HepG2 (cell line): ENCODE results near the gene FOCAD. TPM values are rescaled to one million over a fixed set of nuclear protein-coding genes. Genes with fewer than 3 reads are reported as not detected.

Experiments
- ATAC-seq: fragments of 200-7000 bp; cut with Tn5 transposase; 3 replicates; pipeline ENCODE4 v1.9.1; 2020; ENCODE audit warnings: mild to moderate bottlenecking, moderate library complexity
- BruUV-seq: library from RNA; stranded (reverse); fragments of 400-500 nt; replicated peaks from 2 replicates; lab custom pipeline; 2021; lab: Mats Ljungman, UMichigan
- CTCF ChIA-PET: fragments of 300-600 bp; formaldehyde crosslinking; extraction: SDS; loops from one replicate; lab custom pipeline; 2021; ENCODE audit warnings: low total read pairs, inconsistent platforms, low intra/inter-chr PET ratio; lab: Yijun Ruan, JAX
- POLR2A ChIA-PET: fragments of 350-600 bp; sonication (Branson Sonifier 250); formaldehyde crosslinking; loops from one replicate; lab custom pipeline; 2020; ENCODE audit warnings: antibody characterized with exemption, inconsistent platforms; lab: Yijun Ruan, JAX
- DNase-seq: peaks from one replicate; pipeline ENCODE4 v3.0.0-alpha.2; 2015; ENCODE audit warnings: low spot score
- FAIRE-seq: peaks from 3 replicates; lab custom pipeline; 2011; peaks lifted over from hg19 to GRCh38; lab: Jason Lieb, UNC
- H2AFZ ChIP-seq: one replicate; pipeline ENCODE4 v1.6.1; 2011; ENCODE audit warnings: low read length, inconsistent platforms
- H3K27ac ChIP-seq: fragments of 300-600 bp; 3 replicates; pipeline ENCODE4 v1.8.0; 2011; ENCODE audit warnings: mixed run types, mild to moderate bottlenecking, mixed read lengths, low read length, inconsistent platforms; ENCODE audit not compliant: insufficient read depth; ENCODE audit errors: extremely low read length
- H3K27me3 ChIP-seq, 2 experiments: fragments of 200-600 bp in 1 of 2; 2 replicates in 1 of 2; 3 replicates in 1 of 2; pipeline versions ENCODE4 v1.6.0 to v1.8.0; 2011; ENCODE audit warnings: low read length in 2 of 2, mild to moderate bottlenecking in 2 of 2, moderate library complexity in 2 of 2, inconsistent platforms in 1 of 2; ENCODE audit not compliant: insufficient read depth in 2 of 2, control insufficient read depth in 1 of 2
- H3K36me3 ChIP-seq, 2 experiments: fragments of 200-600 bp in 1 of 2; replicated peaks in 1 of 2; 2 replicates in 1 of 2; 3 replicates in 1 of 2; pipeline versions ENCODE4 v1.5.1 to v1.8.0; 2011; ENCODE audit warnings: low read length in 2 of 2, inconsistent platforms in 1 of 2; ENCODE audit not compliant: insufficient read depth in 2 of 2, control insufficient read depth in 1 of 2
- H3K4me1 ChIP-seq: 2 replicates; pipeline ENCODE4 v1.5.1; 2012; ENCODE audit warnings: low read length, inconsistent platforms; ENCODE audit not compliant: insufficient read depth
- H3K4me2 ChIP-seq: 2 replicates; pipeline ENCODE4 v1.6.0; 2011; ENCODE audit warnings: low read depth, low read length, inconsistent platforms
- H3K4me3 ChIP-seq, 3 experiments: fragments of 200-600 bp in 1 of 3; sonication (generic), shearing (Covaris generic) in 1 of 3; replicated peaks in 1 of 3; 2 replicates each; pipeline ENCODE4 v1.5.1; 2011 to 2016; ENCODE audit warnings: low read length in 3 of 3, inconsistent platforms in 2 of 3, low read depth in 2 of 3, mild to moderate bottlenecking in 2 of 3, control low read depth in 1 of 3, mixed read lengths in 1 of 3; ENCODE audit not compliant: insufficient read depth in 1 of 3
- H3K79me2 ChIP-seq: one replicate; pipeline ENCODE4 v1.6.1; 2011; ENCODE audit warnings: low read length, inconsistent platforms; ENCODE audit not compliant: insufficient read depth
- H3K9ac ChIP-seq: 2 replicates; pipeline ENCODE4 v1.6.0; 2011; ENCODE audit warnings: mild to moderate bottlenecking, low read depth, low read length, inconsistent platforms; ENCODE audit not compliant: insufficient read depth
- H3K9me3 ChIP-seq: 2 replicates; pipeline ENCODE4 v1.5.1; 2012; ENCODE audit warnings: mild to moderate bottlenecking, low read length
- H4K20me1 ChIP-seq: 2 replicates; pipeline ENCODE4 v1.6.0; 2011; ENCODE audit warnings: inconsistent platforms, mild to moderate bottlenecking, low read length, moderate library complexity; ENCODE audit not compliant: insufficient read depth
- ATRX ChIP-seq: sonication (generic); formaldehyde crosslinking; IDR thresholded peaks from 2 replicates; pipeline ENCODE4 v1.4.0; 2020; ENCODE audit warnings: missing genetic modification reagents, borderline replicate concordance
- FOXA3 ChIP-seq: IDR thresholded peaks from 2 replicates; pipeline ENCODE4 v1.6.1; 2016; ENCODE audit warnings: missing genetic modification reagents, missing compliant biosample characterization
- HOXA3 ChIP-seq: sonication (generic); formaldehyde crosslinking; IDR thresholded peaks from 2 replicates; pipeline ENCODE4 v1.5.0; 2020; ENCODE audit warnings: missing genetic modification reagents
- IKZF1 ChIP-seq: fragments of 450-650 bp; IDR thresholded peaks from 2 replicates; pipeline ENCODE4 v1.7.1; 2016
- KLF11 ChIP-seq: IDR thresholded peaks from 2 replicates; pipeline ENCODE4 v1.6.1; 2016; ENCODE audit warnings: missing compliant biosample characterization
- NFRKB ChIP-seq: fragments of 450-650 bp; IDR thresholded peaks from 2 replicates; pipeline ENCODE4 v1.6.1; 2017
- PAWR ChIP-seq: sonication (generic); formaldehyde crosslinking; IDR thresholded peaks from 2 replicates; pipeline ENCODE4 v1.4.0; 2020; ENCODE audit warnings: missing genetic modification reagents, mild to moderate bottlenecking, borderline replicate concordance
- PCBP2 ChIP-seq: fragments of 200-400 bp; formaldehyde crosslinking; optimal IDR thresholded peaks from 2 replicates; pipeline ENCODE3; 2018; ENCODE audit warnings: low read length, low read depth; ENCODE audit not compliant: poor library complexity, severe bottlenecking
- SCMH1 ChIP-seq: sonication (generic); formaldehyde crosslinking; IDR thresholded peaks from 2 replicates; pipeline ENCODE4 v1.9.0; 2021; ENCODE audit warnings: missing genetic modification reagents, mild to moderate bottlenecking, borderline replicate concordance
- ZFX ChIP-seq: sonication (generic); formaldehyde crosslinking; IDR thresholded peaks from 2 replicates; pipeline ENCODE4 v1.4.0; 2020; ENCODE audit warnings: mild to moderate bottlenecking, low read depth, missing genetic modification reagents, moderate library complexity
- WGBS: methylation state at CpG from one replicate; pipeline ENCODE4 v1.1.6; 2017; ENCODE audit warnings: low lambda C conversion rate; 5-methylcytosine and 5-hydroxymethylcytosine counted together
- in situ Hi-C: cut with HindIII; loops from 2 replicates; pipeline ENCODE4 v1.10.0; 2017; ENCODE audit warnings: low pct_unique_long_range_greater_than_20kb; ENCODE audit not compliant: extremely low pct_ligation_motif_present
- intact Hi-C: fragments of 100-400 bp; cut with micrococcal nuclease; formaldehyde crosslinking; loops from one replicate; pipeline ENCODE4 v1.10.0; 2022; ENCODE audit not compliant: unreplicated experiment
- polyA plus RNA-seq, 8 experiments: library from polyadenylated mRNA; depleted of rRNA in 3 of 8; stranded (reverse) in 7 of 8; unstranded in 1 of 8; fragments of >200 nt; fragmentation: Illumina TruSeq in 4 of 8; extraction: Trizol in 4 of 8; gene quantifications; 2 replicates each; pipeline versions ENCODE4 v1.2.1 to v1.2.3, GENCODE V29; 2011 to 2016; ENCODE audit warnings: low read depth in 4 of 8, missing spikeins in 1 of 8, mixed read lengths in 1 of 8; ENCODE audit not compliant: insufficient read depth in 1 of 8
- total RNA-seq, 5 experiments: library from RNA; depleted of rRNA; stranded (reverse); fragments of >200 nt; fragmentation: Illumina TruSeq; extraction: Trizol; gene quantifications; 2 replicates each; pipeline ENCODE4 v1.2.3, GENCODE V29; 2016; ENCODE audit warnings: low read depth in 1 of 5
- TF ChIP-seq, protein P1 (sequence below): sonication (generic); formaldehyde crosslinking; IDR thresholded peaks from 2 replicates; pipeline ENCODE4 v1.5.1; 2020; ENCODE audit warnings: missing genetic modification reagents, mild to moderate bottlenecking, borderline replicate concordance
- TF ChIP-seq, protein P2 (sequence below), 2 experiments: sonication (generic) in 1 of 2; formaldehyde crosslinking in 1 of 2; IDR thresholded peaks; 2 replicates each; pipeline versions ENCODE4 v1.5.1 to v1.6.1; 2011 to 2020; ENCODE audit warnings: borderline replicate concordance in 1 of 2, low read depth in 1 of 2, low read length in 1 of 2, mild to moderate bottlenecking in 1 of 2, missing genetic modification reagents in 1 of 2, moderate library complexity in 1 of 2
- TF ChIP-seq, protein P3 (sequence below): sonication (generic); formaldehyde crosslinking; IDR thresholded peaks from 2 replicates; pipeline ENCODE4 v1.9.0; 2021; ENCODE audit warnings: missing genetic modification reagents, mild to moderate bottlenecking, borderline replicate concordance

The FOCAD gene
- total and polyA plus RNA-seq, 2 of the 13 experiments (the other 11 are each of a cell fraction or from before 2014, with no cell fraction given), result 18.0 to 31.1 TPM

DNA sequence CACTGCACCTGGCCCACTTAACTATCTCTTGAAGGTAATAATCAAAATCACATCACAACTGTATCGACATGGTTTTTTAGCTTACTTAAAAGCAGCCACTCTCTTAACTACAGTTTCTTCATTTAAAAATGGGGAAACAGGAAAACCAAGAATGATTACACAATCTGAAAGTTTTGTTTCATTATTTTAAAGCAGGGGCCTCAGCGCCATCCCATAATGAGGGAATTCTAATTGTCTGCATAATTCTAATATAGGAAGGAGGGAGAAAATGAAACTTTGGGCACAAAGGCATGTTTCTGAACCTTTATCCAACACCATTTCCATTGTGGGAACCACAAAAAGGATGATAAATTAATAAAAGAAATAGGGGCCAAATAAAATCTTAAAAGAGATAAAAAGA lies 339.8 kb downstream of the FOCAD start (continued):
- TF ChIP-seq, protein P1, sequence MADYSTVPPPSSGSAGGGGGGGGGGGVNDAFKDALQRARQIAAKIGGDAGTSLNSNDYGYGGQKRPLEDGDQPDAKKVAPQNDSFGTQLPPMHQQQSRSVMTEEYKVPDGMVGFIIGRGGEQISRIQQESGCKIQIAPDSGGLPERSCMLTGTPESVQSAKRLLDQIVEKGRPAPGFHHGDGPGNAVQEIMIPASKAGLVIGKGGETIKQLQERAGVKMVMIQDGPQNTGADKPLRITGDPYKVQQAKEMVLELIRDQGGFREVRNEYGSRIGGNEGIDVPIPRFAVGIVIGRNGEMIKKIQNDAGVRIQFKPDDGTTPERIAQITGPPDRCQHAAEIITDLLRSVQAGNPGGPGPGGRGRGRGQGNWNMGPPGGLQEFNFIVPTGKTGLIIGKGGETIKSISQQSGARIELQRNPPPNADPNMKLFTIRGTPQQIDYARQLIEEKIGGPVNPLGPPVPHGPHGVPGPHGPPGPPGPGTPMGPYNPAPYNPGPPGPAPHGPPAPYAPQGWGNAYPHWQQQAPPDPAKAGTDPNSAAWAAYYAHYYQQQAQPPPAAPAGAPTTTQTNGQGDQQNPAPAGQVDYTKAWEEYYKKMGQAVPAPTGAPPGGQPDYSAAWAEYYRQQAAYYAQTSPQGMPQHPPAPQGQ, result no peak
- TF ChIP-seq SCMH1 (CRISPR knock-in tag), result no peak

DNA sequence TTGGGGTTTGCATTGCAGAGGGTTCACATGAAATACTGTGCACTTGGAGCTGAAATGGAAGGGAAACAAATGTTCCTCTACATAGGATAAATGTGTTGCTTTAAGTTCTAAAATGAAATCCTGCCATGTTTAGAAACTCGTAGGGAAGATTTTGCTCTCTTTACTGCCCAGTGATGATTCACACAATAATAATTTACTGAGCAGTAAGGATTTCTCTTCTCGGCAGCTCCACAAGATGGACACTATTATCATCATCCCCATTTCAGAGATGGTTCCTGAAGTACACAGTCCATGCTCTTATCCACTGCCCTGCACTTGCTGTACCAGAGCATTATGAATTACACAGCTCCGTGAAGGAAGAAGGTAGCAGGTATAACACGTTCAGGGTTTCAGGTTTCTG lies 343.2 kb downstream of the FOCAD start:
- intact Hi-C loops (no loop called here), in situ Hi-C loops (no loop called here)
- ChIA-PET CTCF (no interaction called here), POLR2A (no interaction called here)
- Histone ChIP-seq H3K27ac (no peak overlapping the region), H2AFZ (no peak overlapping the region), H4K20me1 (no peaks in the 10 kb centered on the region), H3K79me2 (no peaks in the 10 kb centered on the region), H3K9ac (no peak overlapping the region), H3K27me3 (no peaks in the 10 kb centered on the region), H3K4me2 (no peak overlapping the region), H3K36me3 (no peaks in the 10 kb centered on the region), H3K4me1 (no peaks in the 10 kb centered on the region), H3K4me3 (no peak overlapping the region), H3K9me3 (no peaks in the 10 kb centered on the region)
- no TSS peak for BruUV-seq
- WGBS, result 0% methylated on average over 4 of the region's 4 CpGs
- no peak for ATAC-seq
- no peak for DNase-seq
- TF ChIP-seq HOXA3 (CRISPR knock-in tag) (no peak), NFRKB (no peak), ZFX (no peak), FOXA3 (CRISPR knock-in tag) (no peak), PAWR (CRISPR knock-in tag) (no peak), IKZF1 (no peak), ATRX (CRISPR knock-in tag) (no peak), PCBP2 (no peak), KLF11 (CRISPR knock-in tag) (no peak)
- TF ChIP-seq, protein P2, sequence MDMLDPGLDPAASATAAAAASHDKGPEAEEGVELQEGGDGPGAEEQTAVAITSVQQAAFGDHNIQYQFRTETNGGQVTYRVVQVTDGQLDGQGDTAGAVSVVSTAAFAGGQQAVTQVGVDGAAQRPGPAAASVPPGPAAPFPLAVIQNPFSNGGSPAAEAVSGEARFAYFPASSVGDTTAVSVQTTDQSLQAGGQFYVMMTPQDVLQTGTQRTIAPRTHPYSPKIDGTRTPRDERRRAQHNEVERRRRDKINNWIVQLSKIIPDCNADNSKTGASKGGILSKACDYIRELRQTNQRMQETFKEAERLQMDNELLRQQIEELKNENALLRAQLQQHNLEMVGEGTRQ (IDR thresholded peaks at IDR 0.05; ENCODE audit: low read depth, low read length), result no peak
- TF ChIP-seq, protein P2 (CRISPR knock-in tag; IDR thresholded peaks at IDR 0.05; ENCODE audit: borderline replicate concordance), result no peak
- TF ChIP-seq, protein P3, sequence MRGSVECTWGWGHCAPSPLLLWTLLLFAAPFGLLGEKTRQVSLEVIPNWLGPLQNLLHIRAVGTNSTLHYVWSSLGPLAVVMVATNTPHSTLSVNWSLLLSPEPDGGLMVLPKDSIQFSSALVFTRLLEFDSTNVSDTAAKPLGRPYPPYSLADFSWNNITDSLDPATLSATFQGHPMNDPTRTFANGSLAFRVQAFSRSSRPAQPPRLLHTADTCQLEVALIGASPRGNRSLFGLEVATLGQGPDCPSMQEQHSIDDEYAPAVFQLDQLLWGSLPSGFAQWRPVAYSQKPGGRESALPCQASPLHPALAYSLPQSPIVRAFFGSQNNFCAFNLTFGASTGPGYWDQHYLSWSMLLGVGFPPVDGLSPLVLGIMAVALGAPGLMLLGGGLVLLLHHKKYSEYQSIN (CRISPR knock-in tag), result no peak
- no peak for FAIRE-seq
